Raji (cell line): ENCODE measurements around the gene AP1S1.

Experiments
- POLR2A ChIP-seq: IDR thresholded peaks from 2 replicates; pipeline ENCODE4 v1.6.1; 2011; ENCODE audit warnings: low read depth, low read length, control low read depth; ENCODE audit not compliant: insufficient read depth

Gene AP1S1

GRCh38 chr7:101172005-101172853 lies 18.0 kb downstream of the AP1S1 start:
- TF ChIP-seq POLR2A: no peak

- no peak for TF ChIP-seq POLR2A
Observed at GRCh38 chr7:101172854-101173751, 18.8 kb downstream of the AP1S1 start.

- TF ChIP-seq POLR2A: no peak
Observed at GRCh38 chr7:101173752-101174244, 19.5 kb downstream of the AP1S1 start.

- no peak for TF ChIP-seq POLR2A
Observed at GRCh38 chr7:101174322-101174854, 20.1 kb downstream of the AP1S1 start.

- TF ChIP-seq POLR2A: no peak
Observed at GRCh38 chr7:101175664-101176063, 21.4 kb downstream of the AP1S1 start.

- TF ChIP-seq POLR2A: no peak
Observed at GRCh38 chr7:101177644-101178043, 23.4 kb downstream of the AP1S1 start.

- TF ChIP-seq POLR2A: no peak
Observed at GRCh38 chr7:101179117-101179516, 24.8 kb downstream of the AP1S1 start.

GRCh38 chr7:101179713-101180112 lies 25.4 kb downstream of the AP1S1 start:
- no peak for TF ChIP-seq POLR2A

GRCh38 chr7:101180130-101180755 lies 26.0 kb downstream of the AP1S1 start, which contains the start of gene NAT16:
TSS of gene NAT16 (minus strand) at chr7:101180293. CDS start at chr7:101174807, 5,486 bp downstream.
- TF ChIP-seq POLR2A: no peak

GRCh38 chr7:101185258-101185839 lies 31.1 kb downstream of the AP1S1 start:
- no peak for TF ChIP-seq POLR2A

GRCh38 chr7:101186194-101186593 lies 31.9 kb downstream of the AP1S1 start:
- no peak for TF ChIP-seq POLR2A

- no peak for TF ChIP-seq POLR2A
Observed at GRCh38 chr7:101186844-101187428, 32.7 kb downstream of the AP1S1 start.

GRCh38 chr7:101189109-101189508 lies 34.8 kb downstream of the AP1S1 start:
- no peak for TF ChIP-seq POLR2A

- no peak for TF ChIP-seq POLR2A
Observed at GRCh38 chr7:101195884-101196283, 41.6 kb downstream of the AP1S1 start.

GRCh38 chr7:101197991-101198390 lies 43.7 kb downstream of the AP1S1 start:
- TF ChIP-seq POLR2A: no peak

GRCh38 chr7:101198476-101198875 lies 44.2 kb downstream of the AP1S1 start:
- no peak for TF ChIP-seq POLR2A
